Glutamatergic neuron (in vitro differentiated cells): ENCODE measurements around the gene PDE6G. TPM values are rescaled to one million over a fixed set of nuclear protein-coding genes. Genes with fewer than 3 reads are reported as not detected.
A peak's percentile ranks its signal among the peaks of the same experiment; 100 is the strongest.

Experiments
- DNase-seq: peaks from one replicate; pipeline ENCODE4 v3.0.0; 2022
- H3K27ac Mint-ChIP-seq: one replicate; pipeline ENCODE4 v1.8.0; 2020; ENCODE audit warnings: mild to moderate bottlenecking, mixed read lengths, inconsistent platforms; ENCODE audit not compliant: unreplicated experiment
- H3K27me3 Mint-ChIP-seq: one replicate; pipeline ENCODE4 v1.8.0; 2020; ENCODE audit warnings: mild to moderate bottlenecking, moderate library complexity, mixed read lengths, inconsistent platforms; ENCODE audit not compliant: unreplicated experiment
- H3K36me3 Mint-ChIP-seq: one replicate; pipeline ENCODE4 v1.8.0; 2020; ENCODE audit warnings: mild to moderate bottlenecking, mixed read lengths, inconsistent platforms; ENCODE audit not compliant: unreplicated experiment
- H3K4me1 Mint-ChIP-seq: one replicate; pipeline ENCODE4 v1.8.0; 2020; ENCODE audit warnings: mild to moderate bottlenecking, low read depth, mixed read lengths, inconsistent platforms; ENCODE audit not compliant: unreplicated experiment
- H3K4me3 Mint-ChIP-seq: one replicate; pipeline ENCODE4 v1.8.0; 2020; ENCODE audit warnings: mild to moderate bottlenecking, mixed read lengths, inconsistent platforms; ENCODE audit not compliant: unreplicated experiment
- H3K9me3 Mint-ChIP-seq: one replicate; pipeline ENCODE4 v1.8.0; 2020; ENCODE audit warnings: mild to moderate bottlenecking, moderate library complexity, mixed read lengths, inconsistent platforms; ENCODE audit not compliant: unreplicated experiment
- CTCF ChIP-seq: fragments of 200-600 bp; sonication (generic); IDR thresholded peaks from one replicate; pipeline ENCODE4 v1.5.0; 2021; ENCODE audit not compliant: partially characterized antibody, unreplicated experiment
- total RNA-seq: library from RNA; stranded (reverse); fragmentation: NEBNext Ultra II Directional; extraction: Animal tissue kit (Norgen Biotek cat#: 25700); gene quantifications from one replicate; pipeline ENCODE4 v1.2.1, GENCODE V29; 2021; ENCODE audit not compliant: unreplicated experiment

PDE6G gene
- total RNA-seq, 1 donor from 2014 or later, result not detected

GRCh38 chr17:81673561-81674258, 17.4 kb upstream of the PDE6G start:
- H3K27ac Mint-ChIP-seq, result no peak overlapping the region
- peaks cover 2% of the 10 kb centered on the region for H3K27me3 Mint-ChIP-seq
- TF ChIP-seq CTCF, result no peak
- H3K4me3 Mint-ChIP-seq, result no peak overlapping the region
- DNase-seq, result no peak
- H3K36me3 Mint-ChIP-seq, result no peaks in the 10 kb centered on the region
- H3K9me3 Mint-ChIP-seq, result no peaks in the 10 kb centered on the region
- peaks cover 2% of the 10 kb centered on the region for H3K4me1 Mint-ChIP-seq

- Mint-ChIP-seq H3K27ac (no peak overlapping the region), H3K36me3 (no peaks in the 10 kb centered on the region), H3K27me3 (peaks cover 2% of the 10 kb centered on the region), H3K4me1 (peaks cover 3% of the 10 kb centered on the region), H3K4me3 (no peak overlapping the region), H3K9me3 (no peaks in the 10 kb centered on the region)
- DNase-seq, result no peak
- TF ChIP-seq CTCF, result no peak
Observed at GRCh38 chr17:81672954-81673353, 16.6 kb upstream of the PDE6G start.

- DNase-seq, result no peak
- Mint-ChIP-seq H3K4me3 (no peak overlapping the region), H3K4me1 (peaks cover 6% of the 10 kb centered on the region), H3K27me3 (no peaks in the 10 kb centered on the region), H3K9me3 (no peaks in the 10 kb centered on the region), H3K27ac (no peak overlapping the region), H3K36me3 (no peaks in the 10 kb centered on the region)
- TF ChIP-seq CTCF, result no peak
Observed at GRCh38 chr17:81672504-81672903, 16.2 kb upstream of the PDE6G start.

GRCh38 chr17:81667754-81668153, 11.4 kb upstream of the PDE6G start:
- peak overlapping the region; percentile 62 for H3K27ac Mint-ChIP-seq
- no peaks in the 10 kb centered on the region for H3K36me3 Mint-ChIP-seq

More at GRCh38 chr17:81667754-81668153, 11.4 kb upstream of the PDE6G start:
- peak; percentile 39 for DNase-seq
- Mint-ChIP-seq H3K4me3 (peak overlapping the region; percentile 95), H3K9me3 (peaks cover 1% of the 10 kb centered on the region), H3K4me1 (peaks cover 18% of the 10 kb centered on the region), H3K27me3 (peaks cover 2% of the 10 kb centered on the region)
- TF ChIP-seq CTCF, result no peak
